Measurements from ENCODE around the gene C21orf58.

Gene C21orf58

GRCh38 chr21:46357684-46358425 lies 34.2 kb upstream of the C21orf58 start:
- Histone ChIP-seq H3K9me3 (ENCODE audit: control insufficient read depth, insufficient read depth, low read length) (no peaks in the 10 kb centered on the region), H3K4me1 (ENCODE audit: insufficient read depth, low read length) (no peaks in the 10 kb centered on the region), H3K9ac (ENCODE audit: low read depth, low read length) (no peak overlapping the region), H3K36me3 (ENCODE audit: insufficient read depth, low read length) (peaks cover 5% of the 10 kb centered on the region; the same call in 1 of the 2 replicates)

- Histone ChIP-seq H3K36me3 (ENCODE audit: insufficient read depth, low read length) (peaks cover 10% of the 10 kb centered on the region), H3K9me3 (ENCODE audit: control insufficient read depth, insufficient read depth, low read length) (no peaks in the 10 kb centered on the region), H3K4me1 (ENCODE audit: insufficient read depth, low read length) (no peaks in the 10 kb centered on the region), H3K9ac (ENCODE audit: low read depth, low read length) (no peak overlapping the region)
Measured at GRCh38 chr21:46357335-46357604, 33.6 kb upstream of the C21orf58 start.

GRCh38 chr21:46356494-46357334 lies 33.0 kb upstream of the C21orf58 start:
- no peak overlapping the region for H3K9ac ChIP-seq (ENCODE audit: low read depth, low read length)
- H3K36me3 ChIP-seq (ENCODE audit: insufficient read depth, low read length): peaks cover 13% of the 10 kb centered on the region

GRCh38 chr21:46356005-46356338 lies 32.3 kb upstream of the C21orf58 start:
- no peak overlapping the region for H3K9ac ChIP-seq (ENCODE audit: low read depth, low read length)
- no peaks in the 10 kb centered on the region for H3K9me3 ChIP-seq (ENCODE audit: control insufficient read depth, insufficient read depth, low read length)
- H3K4me1 ChIP-seq (ENCODE audit: insufficient read depth, low read length): no peaks in the 10 kb centered on the region
- peaks cover 13% of the 10 kb centered on the region for H3K36me3 ChIP-seq (ENCODE audit: insufficient read depth, low read length)

More at GRCh38 chr21:46356494-46357334, 33.0 kb upstream of the C21orf58 start:
- H3K9me3 ChIP-seq (ENCODE audit: control insufficient read depth, insufficient read depth, low read length): no peaks in the 10 kb centered on the region
- no peaks in the 10 kb centered on the region for H3K4me1 ChIP-seq (ENCODE audit: insufficient read depth, low read length)

- H3K9ac ChIP-seq (ENCODE audit: low read depth, low read length): no peak overlapping the region
- no peaks in the 10 kb centered on the region for H3K4me1 ChIP-seq (ENCODE audit: insufficient read depth, low read length)
- no peaks in the 10 kb centered on the region for H3K9me3 ChIP-seq (ENCODE audit: control insufficient read depth, insufficient read depth, low read length)
- peaks cover 16% of the 10 kb centered on the region for H3K36me3 ChIP-seq (ENCODE audit: insufficient read depth, low read length)
Measured at GRCh38 chr21:46355161-46356004, 31.7 kb upstream of the C21orf58 start.

- Histone ChIP-seq H3K4me1 (ENCODE audit: insufficient read depth, low read length) (no peaks in the 10 kb centered on the region), H3K9ac (ENCODE audit: low read depth, low read length) (no peak overlapping the region), H3K36me3 (ENCODE audit: insufficient read depth, low read length) (peaks cover 16% of the 10 kb centered on the region), H3K9me3 (ENCODE audit: control insufficient read depth, insufficient read depth, low read length) (no peaks in the 10 kb centered on the region)
Measured at GRCh38 chr21:46354518-46354917, 30.8 kb upstream of the C21orf58 start.

GRCh38 chr21:46354046-46354445 lies 30.4 kb upstream of the C21orf58 start:
- Histone ChIP-seq H3K36me3 (ENCODE audit: insufficient read depth, low read length) (peaks cover 18% of the 10 kb centered on the region), H3K9me3 (ENCODE audit: control insufficient read depth, insufficient read depth, low read length) (no peaks in the 10 kb centered on the region)

GRCh38 chr21:46352913-46353312 lies 29.2 kb upstream of the C21orf58 start:
- Histone ChIP-seq H3K4me1 (ENCODE audit: insufficient read depth, low read length) (no peaks in the 10 kb centered on the region), H3K9me3 (ENCODE audit: control insufficient read depth, insufficient read depth, low read length) (no peaks in the 10 kb centered on the region), H3K36me3 (ENCODE audit: insufficient read depth, low read length) (peaks cover 20% of the 10 kb centered on the region), H3K9ac (ENCODE audit: low read depth, low read length) (no peak overlapping the region)

More at GRCh38 chr21:46354046-46354445, 30.4 kb upstream of the C21orf58 start:
- H3K9ac ChIP-seq (ENCODE audit: low read depth, low read length): no peak overlapping the region
- no peaks in the 10 kb centered on the region for H3K4me1 ChIP-seq (ENCODE audit: insufficient read depth, low read length)

- H3K9me3 ChIP-seq (ENCODE audit: control insufficient read depth, insufficient read depth, low read length): no peaks in the 10 kb centered on the region
- H3K4me1 ChIP-seq (ENCODE audit: insufficient read depth, low read length): no peaks in the 10 kb centered on the region
- H3K9ac ChIP-seq (ENCODE audit: low read depth, low read length): no peak overlapping the region
- H3K36me3 ChIP-seq (ENCODE audit: insufficient read depth, low read length): peaks cover 20% of the 10 kb centered on the region
Measured at GRCh38 chr21:46352164-46352515, 28.5 kb upstream of the C21orf58 start.

GRCh38 chr21:46351476-46352163 lies 27.9 kb upstream of the C21orf58 start:
- peaks cover 20% of the 10 kb centered on the region for H3K36me3 ChIP-seq (ENCODE audit: insufficient read depth, low read length)

GRCh38 chr21:46350981-46351380 lies 27.3 kb upstream of the C21orf58 start:
- no peaks in the 10 kb centered on the region for H3K4me1 ChIP-seq (ENCODE audit: insufficient read depth, low read length)
- peaks cover 20% of the 10 kb centered on the region for H3K36me3 ChIP-seq (ENCODE audit: insufficient read depth, low read length)
- no peak overlapping the region for H3K9ac ChIP-seq (ENCODE audit: low read depth, low read length)
- H3K9me3 ChIP-seq (ENCODE audit: control insufficient read depth, insufficient read depth, low read length): no peaks in the 10 kb centered on the region

More at GRCh38 chr21:46351476-46352163, 27.9 kb upstream of the C21orf58 start:
- no peaks in the 10 kb centered on the region for H3K9me3 ChIP-seq (ENCODE audit: control insufficient read depth, insufficient read depth, low read length)
- H3K4me1 ChIP-seq (ENCODE audit: insufficient read depth, low read length): no peaks in the 10 kb centered on the region
- H3K9ac ChIP-seq (ENCODE audit: low read depth, low read length): no peak overlapping the region

- Histone ChIP-seq H3K9me3 (ENCODE audit: control insufficient read depth, insufficient read depth, low read length) (no peaks in the 10 kb centered on the region), H3K4me1 (ENCODE audit: insufficient read depth, low read length) (no peaks in the 10 kb centered on the region), H3K9ac (ENCODE audit: low read depth, low read length) (no peak overlapping the region), H3K36me3 (ENCODE audit: insufficient read depth, low read length) (peaks cover 20% of the 10 kb centered on the region)
Measured at GRCh38 chr21:46350571-46350970, 26.9 kb upstream of the C21orf58 start.

GRCh38 chr21:46349134-46349760 lies 25.6 kb upstream of the C21orf58 start:
- H3K9me3 ChIP-seq (ENCODE audit: control insufficient read depth, insufficient read depth, low read length): no peaks in the 10 kb centered on the region
- no peaks in the 10 kb centered on the region for H3K4me1 ChIP-seq (ENCODE audit: insufficient read depth, low read length)
- H3K9ac ChIP-seq (ENCODE audit: low read depth, low read length): no peak overlapping the region
- peaks cover 20% of the 10 kb centered on the region for H3K36me3 ChIP-seq (ENCODE audit: insufficient read depth, low read length)

All from ES-I3 (cell line).